Omental fat pad (tissue), 4 donors: ENCODE measurements around the gene RERGL. TPM values are rescaled to one million over a fixed set of nuclear protein-coding genes. Genes with fewer than 3 reads are reported as not detected.

Experiments used
- ATAC-seq: fragments of 150-250 bp; one replicate; pipeline ENCODE4 v1.9.1; 2016; ENCODE audit warnings: mild to moderate bottlenecking, moderate library complexity; ENCODE audit not compliant: low FRiP score
- DNase-seq: peaks from one replicate; pipeline ENCODE4 v3.0.0-alpha.2; 2019; ENCODE audit warnings: low spot score
- total RNA-seq, 4 donors: library from RNA; depleted of rRNA; stranded (reverse); fragments of >200 nt; gene quantifications; one replicate each; pipeline ENCODE4 v1.1.0, GENCODE V29; 2016
- TF ChIP-seq, protein P1 (sequence below), 3 donors: fragments of 450-650 bp; IDR thresholded peaks; one replicate each; pipeline ENCODE4 v1.5.1; 2016 to 2017; ENCODE audit warnings: antibody characterized with exemption in 3 of 3, mild to moderate bottlenecking in 3 of 3, moderate library complexity in 2 of 3

Gene RERGL, protein sequence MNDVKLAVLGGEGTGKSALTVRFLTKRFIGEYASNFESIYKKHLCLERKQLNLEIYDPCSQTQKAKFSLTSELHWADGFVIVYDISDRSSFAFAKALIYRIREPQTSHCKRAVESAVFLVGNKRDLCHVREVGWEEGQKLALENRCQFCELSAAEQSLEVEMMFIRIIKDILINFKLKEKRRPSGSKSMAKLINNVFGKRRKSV
- 10 to 100 TPM in 1 of 4 donors, 1 to 10 TPM in 2, not detected in 1; 3.3 to 29.2 (median 3.7) TPM for total RNA-seq

DNA sequence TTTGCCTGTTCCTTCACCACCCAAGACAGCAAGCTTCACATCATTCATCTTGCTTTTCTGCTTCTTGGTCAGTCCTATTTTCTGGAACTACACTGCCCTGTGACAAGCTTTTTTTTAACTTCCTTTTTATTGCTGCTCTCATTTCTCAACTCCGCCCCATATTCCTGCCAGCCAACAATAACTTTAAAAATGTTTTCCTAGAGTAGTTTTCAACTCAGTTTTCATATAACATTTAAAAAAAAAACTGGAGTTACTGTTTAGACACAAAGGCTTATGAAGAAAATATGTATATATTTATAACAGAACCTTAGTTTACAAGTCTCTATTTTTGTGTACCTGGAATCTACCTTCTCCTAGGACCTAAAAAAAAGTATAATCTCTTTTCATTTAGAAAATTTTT, at the start of gene RERGL:
Gene RERGL, minus strand, starts transcription at position 101 of the 400 bp plus-strand sequence. Its CDS starts 53 bp downstream, at position 48.
- no peak for ATAC-seq
- no peak for DNase-seq
- TF ChIP-seq, protein P1, sequence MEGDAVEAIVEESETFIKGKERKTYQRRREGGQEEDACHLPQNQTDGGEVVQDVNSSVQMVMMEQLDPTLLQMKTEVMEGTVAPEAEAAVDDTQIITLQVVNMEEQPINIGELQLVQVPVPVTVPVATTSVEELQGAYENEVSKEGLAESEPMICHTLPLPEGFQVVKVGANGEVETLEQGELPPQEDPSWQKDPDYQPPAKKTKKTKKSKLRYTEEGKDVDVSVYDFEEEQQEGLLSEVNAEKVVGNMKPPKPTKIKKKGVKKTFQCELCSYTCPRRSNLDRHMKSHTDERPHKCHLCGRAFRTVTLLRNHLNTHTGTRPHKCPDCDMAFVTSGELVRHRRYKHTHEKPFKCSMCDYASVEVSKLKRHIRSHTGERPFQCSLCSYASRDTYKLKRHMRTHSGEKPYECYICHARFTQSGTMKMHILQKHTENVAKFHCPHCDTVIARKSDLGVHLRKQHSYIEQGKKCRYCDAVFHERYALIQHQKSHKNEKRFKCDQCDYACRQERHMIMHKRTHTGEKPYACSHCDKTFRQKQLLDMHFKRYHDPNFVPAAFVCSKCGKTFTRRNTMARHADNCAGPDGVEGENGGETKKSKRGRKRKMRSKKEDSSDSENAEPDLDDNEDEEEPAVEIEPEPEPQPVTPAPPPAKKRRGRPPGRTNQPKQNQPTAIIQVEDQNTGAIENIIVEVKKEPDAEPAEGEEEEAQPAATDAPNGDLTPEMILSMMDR (IDR thresholded peaks at IDR 0.05) = no peak

DNA sequence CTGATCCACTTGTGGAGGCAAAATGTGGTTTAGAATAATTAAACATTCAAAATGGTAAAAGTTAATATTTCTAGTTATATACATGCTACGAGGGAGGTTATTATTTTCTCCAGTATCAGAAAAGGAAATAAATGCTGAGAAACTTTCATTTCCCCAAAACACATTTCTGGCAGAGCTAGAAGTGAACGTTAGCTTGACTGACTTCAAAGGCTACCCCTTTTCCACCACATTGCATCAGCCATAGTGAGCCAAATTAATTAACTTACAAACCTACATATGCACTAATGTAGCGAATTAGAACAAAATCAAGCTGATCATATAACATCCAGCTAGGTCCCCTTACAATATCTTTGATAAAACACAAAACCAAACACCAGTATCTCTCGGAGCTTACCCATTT, 49.3 kb upstream of the RERGL start:
- no peak for ATAC-seq
- TF ChIP-seq, protein P1 (IDR thresholded peaks at IDR 0.05) = no peak
- DNase-seq = no peak

DNA sequence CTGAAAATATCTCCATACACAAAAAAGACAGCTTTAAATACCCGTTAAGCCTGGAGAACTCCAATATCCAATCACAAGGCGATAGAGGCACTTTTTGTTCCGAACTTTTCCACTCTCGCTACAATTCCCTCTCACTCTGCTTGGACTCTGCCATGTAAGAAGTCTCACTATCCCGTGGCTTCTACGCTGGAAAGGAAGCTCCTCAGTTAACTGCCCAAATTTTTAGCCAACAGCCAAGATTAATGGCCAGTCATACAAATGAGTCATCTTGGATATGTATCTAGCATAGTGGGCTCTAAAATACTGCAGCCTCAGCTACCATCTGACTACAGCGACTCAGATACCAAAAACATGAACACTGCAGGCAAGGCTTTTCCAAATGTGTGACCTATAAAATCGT, 45.5 kb upstream of the RERGL start:
- ATAC-seq = peak; percentile 44

DNA sequence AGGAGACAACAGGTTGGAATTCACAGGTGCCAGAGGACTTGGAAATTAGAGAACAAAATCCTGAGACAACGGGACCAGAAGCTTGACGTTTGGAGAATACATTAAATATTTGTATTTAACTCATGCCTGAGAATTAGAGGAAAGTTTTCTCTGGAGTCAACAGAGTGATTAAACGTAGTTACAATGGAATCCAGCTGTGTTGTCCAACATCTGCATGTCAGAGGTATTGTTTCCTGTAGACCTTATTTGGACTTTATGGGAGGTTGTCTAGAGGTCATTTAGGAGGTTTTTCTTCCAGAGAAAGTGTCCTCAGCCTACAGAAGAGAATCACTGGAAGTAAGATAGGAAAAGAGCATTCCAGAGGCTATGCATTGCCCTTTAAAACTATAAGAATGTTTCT, 45.1 kb upstream of the RERGL start:
- DNase-seq (no peak), ATAC-seq (no peak)
- TF ChIP-seq, protein P1 (IDR thresholded peaks at IDR 0.05) = no peak

More for the DNA sequence above, 45.5 kb upstream of the RERGL start:
- TF ChIP-seq, protein P1 (IDR thresholded peaks at IDR 0.05) = no peak
- DNase-seq = no peak

DNA sequence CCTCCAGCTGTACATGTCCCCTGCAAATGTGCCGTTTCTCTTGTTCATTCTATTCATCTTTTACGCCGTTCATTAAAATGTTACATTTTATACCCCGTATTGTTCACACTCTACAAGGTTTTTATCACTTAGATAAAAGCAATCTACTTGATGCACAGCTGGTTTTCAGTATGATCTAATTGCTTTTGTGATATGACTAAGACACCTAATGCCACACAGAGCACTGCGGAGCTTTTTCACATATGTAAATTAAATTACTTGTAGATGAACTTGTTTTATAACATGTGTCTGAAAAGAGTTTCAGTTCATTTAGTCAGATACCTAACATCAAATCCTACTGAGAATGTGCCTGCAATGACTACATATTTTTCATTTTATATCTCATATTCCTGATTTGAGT, 40.9 kb upstream of the RERGL start:
- DNase-seq (no peak), ATAC-seq (no peak)
- TF ChIP-seq, protein P1 (IDR thresholded peaks at IDR 0.05) = no peak

DNA sequence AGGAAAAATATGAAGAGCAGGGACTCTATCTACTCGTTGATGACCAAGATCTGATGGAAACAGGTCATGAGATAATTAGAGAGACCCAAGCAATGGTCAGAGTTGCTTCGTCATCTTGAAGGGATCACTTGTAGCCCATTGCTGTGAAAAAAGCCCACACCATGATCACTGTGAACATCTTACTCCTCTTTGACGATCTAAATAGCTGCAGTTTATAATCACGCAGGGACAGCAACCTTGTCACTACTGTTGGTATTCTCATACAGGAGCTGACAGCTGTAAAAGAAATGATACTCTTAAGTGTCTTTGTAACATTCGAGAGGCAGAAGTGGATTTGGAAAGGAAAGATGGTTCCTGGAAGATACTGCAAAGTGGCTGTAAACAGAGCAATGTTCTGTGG, 33.7 kb upstream of the RERGL start:
- DNase-seq (no peak), ATAC-seq (no peak)
- TF ChIP-seq, protein P1 (IDR thresholded peaks at IDR 0.05) = no peak

DNA sequence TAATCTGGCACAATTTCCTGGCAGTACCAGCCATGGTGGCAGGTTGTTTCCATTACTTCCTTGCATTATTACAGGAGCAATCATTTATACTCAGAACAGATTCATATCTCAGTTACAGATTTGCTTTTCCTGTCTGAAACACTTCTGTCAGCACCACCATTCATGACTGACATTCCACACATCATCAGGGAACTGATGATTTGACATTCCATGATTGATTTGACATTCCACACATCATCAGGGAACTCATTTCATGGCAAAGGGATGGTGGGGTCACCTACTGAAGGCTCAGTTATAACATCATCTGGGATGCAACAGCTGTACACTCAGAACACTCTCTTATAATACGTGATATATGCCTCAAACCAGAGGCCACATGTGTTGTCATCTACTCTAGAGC, 30.9 kb upstream of the RERGL start:
- DNase-seq (no peak), ATAC-seq (no peak)
- TF ChIP-seq, protein P1 (IDR thresholded peaks at IDR 0.05) = no peak
